Measurements from ENCODE around the gene ESYT2.

DNA sequence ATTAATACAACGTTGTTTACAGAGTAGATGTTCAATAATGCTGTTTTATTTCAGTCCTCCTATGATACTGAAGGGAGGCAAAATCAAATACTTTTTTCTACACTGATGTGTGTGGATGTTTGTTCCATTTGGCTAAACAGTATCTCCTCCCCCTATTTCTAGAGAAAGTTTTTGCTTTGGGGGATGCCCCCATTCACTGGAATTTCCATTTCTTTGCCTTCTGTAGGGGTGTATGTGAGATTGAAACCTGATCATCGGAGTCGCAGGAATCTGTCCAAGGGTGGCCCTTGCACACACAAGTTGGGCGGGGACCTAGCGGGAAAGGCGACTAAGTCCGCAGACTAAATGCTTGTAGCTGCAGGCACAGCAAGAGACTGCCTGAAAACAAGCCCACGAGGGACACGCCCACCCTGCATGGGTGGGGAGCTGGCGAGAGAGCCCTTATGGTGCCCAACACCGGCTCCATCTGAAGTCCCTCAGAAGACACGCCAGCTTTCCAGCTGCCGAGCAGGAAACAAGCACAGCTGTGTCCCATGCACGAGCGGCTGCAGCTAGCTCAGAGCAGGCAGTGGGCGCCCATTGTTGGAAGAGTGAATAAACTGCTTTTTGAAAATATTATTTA lies 58.0 kb downstream of the ESYT2 start:
- TF ChIP-seq GATA2 (IDR thresholded peaks at IDR 0.05; ENCODE audit: low read depth, low read length) (no peak), GATA3 (IDR thresholded peaks at IDR 0.05; ENCODE audit: low read depth, low read length) (no peak)

Measured in SH-SY5Y (cell line).